ENCODE results near the gene CYP2W1.

DNA sequence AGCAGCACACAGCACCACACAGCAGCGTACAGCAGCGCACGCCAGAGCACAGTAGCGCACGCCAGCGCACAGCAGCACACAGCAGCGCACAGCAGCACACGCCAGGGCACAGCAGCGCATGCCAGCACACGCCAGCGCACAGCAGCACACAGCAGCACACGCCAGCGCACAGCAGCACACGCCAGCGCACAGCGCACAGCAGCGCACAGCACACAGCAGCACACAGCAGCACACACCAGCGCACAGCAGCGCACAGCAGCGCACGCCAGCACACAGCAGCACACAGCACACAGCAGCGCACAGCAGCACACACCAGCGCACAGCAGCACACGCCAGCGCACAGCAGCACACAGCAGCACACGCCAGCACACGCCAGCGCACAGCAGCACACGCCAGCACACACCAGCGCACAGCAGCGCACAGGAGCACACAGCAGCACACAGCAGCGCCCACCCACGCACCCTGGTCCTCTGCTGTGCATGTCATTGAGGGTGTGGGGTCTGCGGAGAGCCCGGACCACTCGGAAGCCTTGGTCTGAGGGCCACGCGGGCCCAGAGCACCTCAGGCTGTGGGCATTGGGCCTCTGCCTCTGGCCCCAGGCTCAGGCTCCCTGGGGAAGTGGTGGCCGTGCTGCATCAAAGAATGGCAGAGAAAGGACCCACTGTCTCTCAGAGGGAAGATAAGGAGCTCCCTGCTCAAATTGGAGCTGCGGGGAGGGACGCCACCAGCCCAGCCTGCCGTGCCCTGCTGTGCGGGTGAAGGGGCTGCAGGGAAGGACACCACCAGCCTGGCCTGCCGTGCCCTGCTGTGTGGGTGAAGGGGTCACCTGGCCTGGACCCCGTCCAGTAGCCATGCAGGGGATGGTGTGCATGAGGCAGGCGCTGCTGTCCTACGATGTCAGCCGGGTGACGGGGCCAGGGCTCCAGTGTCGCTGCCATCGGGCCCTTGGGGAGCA lies 33.9 kb downstream of the CYP2W1 start:
- TF ChIP-seq, protein P1, sequence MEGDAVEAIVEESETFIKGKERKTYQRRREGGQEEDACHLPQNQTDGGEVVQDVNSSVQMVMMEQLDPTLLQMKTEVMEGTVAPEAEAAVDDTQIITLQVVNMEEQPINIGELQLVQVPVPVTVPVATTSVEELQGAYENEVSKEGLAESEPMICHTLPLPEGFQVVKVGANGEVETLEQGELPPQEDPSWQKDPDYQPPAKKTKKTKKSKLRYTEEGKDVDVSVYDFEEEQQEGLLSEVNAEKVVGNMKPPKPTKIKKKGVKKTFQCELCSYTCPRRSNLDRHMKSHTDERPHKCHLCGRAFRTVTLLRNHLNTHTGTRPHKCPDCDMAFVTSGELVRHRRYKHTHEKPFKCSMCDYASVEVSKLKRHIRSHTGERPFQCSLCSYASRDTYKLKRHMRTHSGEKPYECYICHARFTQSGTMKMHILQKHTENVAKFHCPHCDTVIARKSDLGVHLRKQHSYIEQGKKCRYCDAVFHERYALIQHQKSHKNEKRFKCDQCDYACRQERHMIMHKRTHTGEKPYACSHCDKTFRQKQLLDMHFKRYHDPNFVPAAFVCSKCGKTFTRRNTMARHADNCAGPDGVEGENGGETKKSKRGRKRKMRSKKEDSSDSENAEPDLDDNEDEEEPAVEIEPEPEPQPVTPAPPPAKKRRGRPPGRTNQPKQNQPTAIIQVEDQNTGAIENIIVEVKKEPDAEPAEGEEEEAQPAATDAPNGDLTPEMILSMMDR (IDR thresholded peaks at IDR 0.05): no peak
- TF ChIP-seq POLR2A (IDR thresholded peaks at IDR 0.05): no peak
